IMR-90 (cell line): ENCODE results near the gene ADGRD1. TPM values are rescaled to one million over a fixed set of nuclear protein-coding genes. Genes with fewer than 3 reads are reported as not detected.

Source experiments
- ATAC-seq: fragments of 200-7000 bp; cut with Tn5 transposase; 2 replicates; pipeline ENCODE4 v1.9.1; 2020; ENCODE audit warnings: low read depth, mild to moderate bottlenecking, moderate library complexity
- BruUV-seq: library from RNA; stranded (reverse); fragments of 400-500 nt; replicated peaks from 2 replicates; lab custom pipeline; 2021; lab: Mats Ljungman, UMichigan
- CTCF ChIA-PET: fragments of 300-600 bp; formaldehyde crosslinking; extraction: SDS; loops from one replicate; lab custom pipeline; 2021; ENCODE audit warnings: antibody characterized with exemption; lab: Yijun Ruan, JAX
- POLR2A ChIA-PET: fragments of 300-600 bp; sonication (Branson Sonifier 250); formaldehyde crosslinking; loops from one replicate; lab custom pipeline; 2022; ENCODE audit warnings: antibody characterized with exemption; ENCODE audit not compliant: unreplicated experiment; lab: Charles Lee
- DNase-seq: peaks from one replicate; pipeline ENCODE4 v3.0.0; 2013
- H2AFZ ChIP-seq: replicated peaks from 2 replicates; pipeline ENCODE3; 2013; ENCODE audit warnings: low read length, mild to moderate bottlenecking; ENCODE audit not compliant: poor library complexity
- H2AK5ac ChIP-seq: 2 replicates; pipeline ENCODE4 v1.6.1; 2013; ENCODE audit warnings: low read depth, low read length, inconsistent platforms
- H2AK9ac ChIP-seq: replicated peaks from 2 replicates; pipeline ENCODE3; 2013; ENCODE audit warnings: mild to moderate bottlenecking, low read depth, low read length, moderate library complexity; ENCODE audit not compliant: poor library complexity
- H2BK120ac ChIP-seq: 2 replicates; pipeline ENCODE4 v1.6.1; 2013; ENCODE audit warnings: low read depth, low read length, inconsistent platforms
- H2BK15ac ChIP-seq: 3 replicates; pipeline ENCODE4 v1.6.1; 2013; ENCODE audit warnings: low read depth, low read length, inconsistent platforms
- H2BK20ac ChIP-seq: 2 replicates; pipeline ENCODE4 v1.6.1; 2013; ENCODE audit warnings: low read depth, mild to moderate bottlenecking, inconsistent platforms, low read length, moderate library complexity
- H2BK5ac ChIP-seq: 2 replicates; pipeline ENCODE4 v1.6.1; 2013; ENCODE audit warnings: mild to moderate bottlenecking, low read depth, low read length, inconsistent platforms; ENCODE audit not compliant: poor library complexity, severe bottlenecking
- H3K14ac ChIP-seq: replicated peaks from 2 replicates; pipeline ENCODE4 v1.6.1; 2013; ENCODE audit warnings: low read depth, low read length, inconsistent platforms
- H3K18ac ChIP-seq: 2 replicates; pipeline ENCODE4 v1.6.1; 2013; ENCODE audit warnings: low read depth, low read length, control low read depth
- H3K23ac ChIP-seq: 2 replicates; pipeline ENCODE4 v1.6.1; 2013; ENCODE audit warnings: low read depth, low read length, inconsistent platforms
- H3K27ac ChIP-seq: 2 replicates; pipeline ENCODE4 v1.5.1; 2013; ENCODE audit warnings: mild to moderate bottlenecking, control low read depth, low read length; ENCODE audit not compliant: insufficient read depth
- H3K27me3 ChIP-seq: 2 replicates; pipeline ENCODE4 v1.6.1; 2013; ENCODE audit warnings: low read length; ENCODE audit not compliant: control insufficient read depth, insufficient read depth
- H3K36me3 ChIP-seq: 2 replicates; pipeline ENCODE4 v1.6.1; 2013; ENCODE audit warnings: low read length, mixed read lengths; ENCODE audit not compliant: control insufficient read depth, insufficient read depth
- H3K4ac ChIP-seq: 2 replicates; pipeline ENCODE4 v1.6.1; 2013; ENCODE audit warnings: low read depth, low read length, inconsistent platforms
- H3K4me1 ChIP-seq: 2 replicates; pipeline ENCODE4 v1.6.1; 2013; ENCODE audit warnings: low read length, mixed read lengths; ENCODE audit not compliant: control insufficient read depth, insufficient read depth
- H3K4me2 ChIP-seq: 2 replicates; pipeline ENCODE4 v1.6.1; 2013; ENCODE audit warnings: low read depth, mild to moderate bottlenecking, control low read depth, low read length, moderate library complexity
- H3K4me3 ChIP-seq: 2 replicates; pipeline ENCODE4 v1.5.1; 2013; ENCODE audit warnings: low read depth, mild to moderate bottlenecking, control low read depth, low read length, moderate library complexity; ENCODE audit not compliant: insufficient read depth
- H3K56ac ChIP-seq: 2 replicates; pipeline ENCODE4 v1.6.1; 2013; ENCODE audit warnings: low read length, inconsistent platforms; ENCODE audit not compliant: insufficient read depth; ENCODE audit errors: extremely low read depth
- H3K79me1 ChIP-seq, 2 experiments: 2 replicates each; pipeline ENCODE4 v1.6.1; 2013; ENCODE audit warnings: low read length in 2 of 2, inconsistent platforms in 1 of 2, low read depth in 1 of 2
- H3K9ac ChIP-seq: 2 replicates; pipeline ENCODE4 v1.6.1; 2013; ENCODE audit warnings: low read depth, low read length, control low read depth
- H3K9me1 ChIP-seq: 2 replicates; pipeline ENCODE4 v1.6.1; 2013; ENCODE audit warnings: low read length, inconsistent platforms; ENCODE audit not compliant: insufficient read depth
- H3K9me3 ChIP-seq: 2 replicates; pipeline ENCODE4 v1.6.1; 2013; ENCODE audit warnings: low read length; ENCODE audit not compliant: control insufficient read depth, insufficient read depth
- H4K20me1 ChIP-seq: 2 replicates; pipeline ENCODE4 v1.6.1; 2013; ENCODE audit warnings: low read length, inconsistent platforms; ENCODE audit not compliant: insufficient read depth
- H4K5ac ChIP-seq: 2 replicates; pipeline ENCODE4 v1.6.1; 2013; ENCODE audit warnings: mild to moderate bottlenecking, low read depth, low read length, control low read depth
- H4K8ac ChIP-seq, 2 experiments: 2 replicates each; pipeline ENCODE4 v1.6.1; 2013; ENCODE audit warnings: low read depth in 2 of 2, low read length in 2 of 2, control low read depth in 1 of 2, inconsistent platforms in 1 of 2
- H4K91ac ChIP-seq: 2 replicates; pipeline ENCODE4 v1.6.1; 2013; ENCODE audit warnings: low read depth, low read length, inconsistent platforms; ENCODE audit not compliant: insufficient read depth
- BHLHE40 ChIP-seq: fragments of 150-350 bp; IDR thresholded peaks from 2 replicates; pipeline ENCODE4 v1.6.1; 2016; ENCODE audit warnings: mild to moderate bottlenecking, low read depth, low read length
- CEBPB ChIP-seq: IDR thresholded peaks from 2 replicates; pipeline ENCODE4 v1.6.1; 2012; ENCODE audit warnings: low read depth, low read length, improper control_type of control experiment
- CHD1 ChIP-seq: IDR thresholded peaks from 2 replicates; pipeline ENCODE4 v1.6.1; 2012; ENCODE audit warnings: low read depth, low read length, improper control_type of control experiment
- ELK1 ChIP-seq: fragments of 150-350 bp; IDR thresholded peaks from 2 replicates; pipeline ENCODE4 v1.6.1; 2016; ENCODE audit warnings: low read depth, mild to moderate bottlenecking, low read length, moderate library complexity, borderline replicate concordance
- FOS ChIP-seq: fragments of 150-350 bp; IDR thresholded peaks from 2 replicates; pipeline ENCODE4 v1.6.1; 2016; ENCODE audit warnings: low read depth, low read length
- MAZ ChIP-seq: IDR thresholded peaks from 2 replicates; pipeline ENCODE4 v1.6.1; 2012; ENCODE audit warnings: low read depth, mild to moderate bottlenecking, low read length, improper control_type of control experiment, moderate library complexity, borderline replicate concordance
- MXI1 ChIP-seq: IDR thresholded peaks from 2 replicates; pipeline ENCODE4 v1.6.1; 2012; ENCODE audit warnings: low read depth, mild to moderate bottlenecking, low read length, moderate library complexity, borderline replicate concordance
- POLR2A ChIP-seq: IDR thresholded peaks from 2 replicates; pipeline ENCODE4 v1.6.1; 2012; ENCODE audit warnings: mild to moderate bottlenecking, low read depth, low read length
- RCOR1 ChIP-seq: IDR thresholded peaks from 2 replicates; pipeline ENCODE4 v1.6.1; 2012; ENCODE audit warnings: mild to moderate bottlenecking, low read length, improper control_type of control experiment; ENCODE audit not compliant: insufficient replicate concordance
- RFX5 ChIP-seq: IDR thresholded peaks from 2 replicates; pipeline ENCODE4 v1.8.0; 2012; ENCODE audit warnings: low read depth, mild to moderate bottlenecking, low read length, moderate library complexity
- SMC3 ChIP-seq: fragments of 150-350 bp; IDR thresholded peaks from 2 replicates; pipeline ENCODE4 v1.6.1; 2016; ENCODE audit warnings: low read depth, mild to moderate bottlenecking, antibody characterized with exemption, low read length, moderate library complexity
- WGBS, 2 experiments: methylation state at CpG; one replicate each; pipeline versions ENCODE4 v1.1.5 to v1.1.7; 2013; ENCODE audit warnings: missing lambda C conversion rate in 2 of 2; ENCODE audit not compliant: insufficient read length in 1 of 2; ENCODE audit errors: extremely low coverage in 2 of 2; 5-methylcytosine and 5-hydroxymethylcytosine counted together
- dilution Hi-C: fragments of 300-500 bp; cut with HindIII; formaldehyde crosslinking; loops from one replicate; pipeline ENCODE4 v1.14.3; 2018; ENCODE audit warnings: low sequenced_read_pairs; ENCODE audit not compliant: unreplicated experiment
- in situ Hi-C: fragments of 300-500 bp; cut with MboI; formaldehyde crosslinking; loops from 3 replicates; pipeline ENCODE4 v1.14.3; 2019; ENCODE audit warnings: low sequenced_read_pairs, inconsistent platforms, mixed read lengths
- intact Hi-C: fragments of 100-400 bp; cut with micrococcal nuclease; formaldehyde crosslinking; loops from 2 replicates; pipeline ENCODE4 v1.10.0; 2022
- polyA plus RNA-seq, 3 experiments: library from polyadenylated mRNA; depleted of rRNA; stranded (reverse); fragments of >200 nt; gene quantifications; 2 replicates each; pipeline ENCODE4 v1.2.3, GENCODE V29; 2012; ENCODE audit warnings: low replicate concordance in 1 of 3
- total RNA-seq: library from RNA; depleted of rRNA; stranded (reverse); fragments of >200 nt; gene quantifications from 2 replicates; pipeline ENCODE4 v1.2.3, GENCODE V29; 2012

ADGRD1 gene
- total and polyA plus RNA-seq, 2 of the 4 experiments (the other 2 are of a cell fraction): not detected

DNA sequence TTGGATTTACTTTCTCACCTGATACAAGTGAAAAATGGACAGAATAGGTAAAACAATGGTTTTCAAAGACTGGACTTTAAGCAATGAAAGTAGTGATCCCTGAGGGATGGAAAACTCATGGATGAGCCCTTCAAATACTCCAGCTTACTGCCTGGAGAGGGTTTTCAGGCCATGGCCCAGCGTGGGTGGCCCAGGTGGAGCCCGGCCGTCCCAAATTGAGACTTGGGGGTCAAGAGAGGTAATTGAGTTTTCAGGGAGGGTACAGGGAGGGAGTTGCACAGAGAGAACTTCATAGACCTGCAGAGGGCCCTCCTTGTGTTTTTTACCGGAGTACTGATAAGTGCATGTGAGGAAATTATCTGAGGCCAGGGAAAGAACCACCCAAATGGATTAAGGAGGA is 44.6 kb upstream of the ADGRD1 start:
- Histone ChIP-seq H4K20me1 (no peaks in the 10 kb centered on the region), H3K23ac (no peak overlapping the region), H3K4me3 (no peak overlapping the region), H2AK5ac (no peak overlapping the region), H3K14ac (no peak overlapping the region), H2BK5ac (no peak overlapping the region), H3K9me3 (peaks cover 1% of the 10 kb centered on the region; the same call in 1 of the 2 replicates), H4K5ac (no peak overlapping the region), H2BK20ac (no peak overlapping the region), H2AK9ac (no peak overlapping the region), H3K79me1 (no peaks in the 10 kb centered on the region), H3K4ac (no peak overlapping the region), H2BK15ac (no peak overlapping the region), H3K9ac (no peak overlapping the region), H2BK120ac (no peak overlapping the region), H4K8ac (no peak overlapping the region), H3K27me3 (no peaks in the 10 kb centered on the region), H3K4me1 (no peaks in the 10 kb centered on the region), H3K18ac (no peak overlapping the region), H4K91ac (no peak overlapping the region), H2AFZ (no peak overlapping the region), H3K56ac (no peak overlapping the region), H3K4me2 (no peak overlapping the region), H3K27ac (no peak overlapping the region), H3K36me3 (no peaks in the 10 kb centered on the region), H3K9me1 (no peaks in the 10 kb centered on the region)
- CTCF ChIA-PET: no interaction called here
- ATAC-seq: no peak
- in situ Hi-C loops: no loop called here
- whole genome bisulfite sequencing, 2 experiments: 80% methylated on average over 1 of the region's 4 CpGs; no CpG with 5 or more reads in 1 of the 2 experiments
- BruUV-seq: no TSS peak
- intact Hi-C loops: no loop called here
- POLR2A ChIA-PET: no interaction called here
- DNase-seq: no peak
- TF ChIP-seq CEBPB: no peak
- TF ChIP-seq SMC3: no peak
- TF ChIP-seq MAZ: no peak
- no peak for TF ChIP-seq RFX5
- TF ChIP-seq RCOR1: no peak
- no peak for TF ChIP-seq CHD1
- TF ChIP-seq FOS: no peak
- no peak for TF ChIP-seq ELK1
- TF ChIP-seq POLR2A: no peak
- no peak for TF ChIP-seq BHLHE40
- no peak for TF ChIP-seq MXI1
- dilution Hi-C loops: no loop called here
